ENCODE measurements around the gene TRIM2.
A peak's percentile ranks its signal among the peaks of the same experiment; 100 is the strongest.

TRIM2 gene

DNA sequence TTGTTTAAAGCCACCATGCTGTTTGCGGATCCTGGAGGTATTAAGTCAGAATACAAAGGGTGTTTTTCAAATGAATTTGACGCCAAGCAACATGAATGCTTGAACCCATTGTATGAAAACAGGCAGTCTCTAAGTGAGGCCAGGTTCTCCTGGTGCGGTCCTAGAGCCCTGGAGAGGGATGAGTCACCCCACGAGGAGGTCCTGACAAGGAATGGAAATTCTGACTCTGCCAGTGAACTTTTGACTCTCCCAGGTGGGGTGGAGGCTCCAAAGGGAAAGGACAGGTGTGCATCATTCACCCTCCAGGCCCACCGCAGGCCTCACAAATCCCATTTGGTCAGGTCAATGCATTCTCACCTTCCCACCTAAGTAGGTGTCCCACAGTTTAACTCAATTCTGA is 1.5 kb downstream of the TRIM2 start:
- TF ChIP-seq POLR2A (IDR thresholded peaks at IDR 0.05; ENCODE audit: low read length) (no peak), GATA1 (IDR thresholded peaks at IDR 0.05; ENCODE audit: low read depth, low read length) (no peak)
- no peak for DNase-seq

DNA sequence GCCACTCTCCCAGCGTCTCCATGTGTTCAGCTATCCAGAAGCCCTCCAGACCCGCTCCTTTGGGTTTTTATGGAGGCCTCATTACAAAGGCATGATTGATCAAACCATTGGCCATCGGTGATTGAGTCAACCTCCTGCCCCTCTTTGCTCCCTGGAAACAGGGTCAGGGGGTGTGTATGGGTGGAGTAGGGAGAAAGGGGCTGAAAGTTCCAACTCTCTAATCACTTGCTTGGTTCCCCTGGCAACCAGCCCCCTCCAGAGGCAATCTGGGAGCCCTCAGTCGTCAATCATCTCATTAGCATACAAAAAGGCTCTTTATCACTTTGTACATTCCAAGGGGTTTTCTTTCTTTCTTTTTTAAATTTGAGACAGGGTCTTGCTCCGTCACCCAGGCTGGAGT is 2.3 kb downstream of the TRIM2 start:
- DNase-seq: no peak
- TF ChIP-seq GATA1 (IDR thresholded peaks at IDR 0.05; ENCODE audit: low read depth, low read length) (no peak), POLR2A (IDR thresholded peaks at IDR 0.05; ENCODE audit: low read length) (no peak)

DNA sequence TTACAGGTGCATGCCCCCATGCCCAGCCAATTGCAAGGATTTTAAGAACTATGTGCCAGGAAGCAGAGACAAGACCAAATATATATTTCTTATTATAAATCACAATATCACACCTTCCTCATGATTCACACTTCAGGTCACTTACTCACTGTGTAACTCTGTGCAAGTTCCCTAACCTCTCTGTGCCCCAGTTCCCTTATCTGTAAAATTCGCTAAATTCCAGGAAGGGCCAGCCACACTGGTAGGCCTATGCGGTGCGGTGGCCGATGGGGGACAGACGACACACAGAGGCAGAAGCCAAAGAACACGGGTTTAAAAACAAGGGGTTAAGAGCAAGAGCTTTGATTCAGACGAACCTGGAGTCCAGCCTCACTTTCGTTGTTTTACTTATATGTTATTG is 2.8 kb downstream of the TRIM2 start:
- DNase-seq: no peak
- TF ChIP-seq GATA1 (IDR thresholded peaks at IDR 0.05; ENCODE audit: low read depth, low read length) (no peak), POLR2A (IDR thresholded peaks at IDR 0.05; ENCODE audit: low read length) (no peak)

DNA sequence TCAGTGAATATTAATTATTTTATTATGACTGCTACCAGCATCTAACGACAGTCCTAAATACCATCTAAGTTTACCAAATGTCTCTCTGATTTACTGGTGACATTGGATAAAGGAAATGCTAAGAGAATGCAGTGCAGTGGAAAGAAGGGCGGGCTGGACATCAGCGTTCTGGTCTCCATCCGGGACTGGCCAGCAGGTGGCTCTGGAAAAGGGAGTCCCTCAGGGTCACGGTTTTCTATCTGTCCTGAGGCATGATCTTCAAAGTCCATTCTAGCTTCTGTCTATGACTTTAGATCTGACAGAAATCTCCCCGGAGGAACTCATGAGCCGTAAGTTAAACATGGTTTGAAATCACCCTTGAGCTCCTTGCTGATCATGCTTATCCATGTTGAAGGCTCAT is 3.3 kb downstream of the TRIM2 start:
- peak in 1 of 2 experiments; percentile 14 for DNase-seq
- TF ChIP-seq GATA1 (IDR thresholded peaks at IDR 0.05; ENCODE audit: low read depth, low read length) (no peak), POLR2A (IDR thresholded peaks at IDR 0.05; ENCODE audit: low read length) (no peak)

DNA sequence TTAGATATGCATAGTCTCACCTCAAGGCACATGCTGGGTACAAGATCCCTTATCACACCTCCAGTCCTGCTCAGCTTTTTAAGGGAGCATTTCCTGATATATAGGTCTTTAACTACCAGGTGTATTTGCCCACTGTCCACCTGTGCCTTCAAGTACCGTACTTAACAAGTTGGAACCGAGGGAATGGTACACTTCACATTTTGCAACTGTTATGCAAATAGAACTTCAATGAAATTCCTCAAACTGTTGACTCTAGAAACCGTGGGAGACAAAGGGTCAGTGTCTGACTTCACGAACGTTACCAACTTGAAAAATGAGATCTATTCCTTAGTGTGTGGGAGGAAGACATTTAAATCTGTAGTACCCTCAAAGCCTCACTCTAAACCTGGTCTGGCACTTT is 5.2 kb downstream of the TRIM2 start:
- no peak for DNase-seq
- TF ChIP-seq POLR2A (IDR thresholded peaks at IDR 0.05; ENCODE audit: low read length) (no peak), GATA1 (IDR thresholded peaks at IDR 0.05; ENCODE audit: low read depth, low read length) (no peak)

DNA sequence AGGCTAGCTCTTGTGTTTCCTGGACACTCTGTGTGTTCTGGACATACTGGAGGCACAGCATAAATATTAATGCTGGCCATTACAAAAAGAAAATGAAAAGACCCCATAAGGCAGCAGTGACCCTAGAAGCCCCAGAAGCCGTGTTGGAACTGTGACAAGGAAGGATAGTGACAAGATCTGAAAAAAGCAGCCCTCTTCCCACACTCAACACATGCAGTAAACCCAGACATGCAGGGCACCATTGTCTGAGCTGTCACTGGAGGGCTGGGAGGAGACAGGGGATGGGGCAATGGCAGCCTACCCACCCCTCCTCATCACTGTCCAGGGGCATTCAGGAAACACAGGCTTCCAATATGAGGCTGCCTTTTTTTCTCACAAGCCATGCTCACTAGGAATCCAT is 6.5 kb downstream of the TRIM2 start:
- TF ChIP-seq POLR2A (IDR thresholded peaks at IDR 0.05; ENCODE audit: low read length): no peak
- no peak for TF ChIP-seq GATA1 (IDR thresholded peaks at IDR 0.05; ENCODE audit: low read depth, low read length)
- DNase-seq: no peak

DNA sequence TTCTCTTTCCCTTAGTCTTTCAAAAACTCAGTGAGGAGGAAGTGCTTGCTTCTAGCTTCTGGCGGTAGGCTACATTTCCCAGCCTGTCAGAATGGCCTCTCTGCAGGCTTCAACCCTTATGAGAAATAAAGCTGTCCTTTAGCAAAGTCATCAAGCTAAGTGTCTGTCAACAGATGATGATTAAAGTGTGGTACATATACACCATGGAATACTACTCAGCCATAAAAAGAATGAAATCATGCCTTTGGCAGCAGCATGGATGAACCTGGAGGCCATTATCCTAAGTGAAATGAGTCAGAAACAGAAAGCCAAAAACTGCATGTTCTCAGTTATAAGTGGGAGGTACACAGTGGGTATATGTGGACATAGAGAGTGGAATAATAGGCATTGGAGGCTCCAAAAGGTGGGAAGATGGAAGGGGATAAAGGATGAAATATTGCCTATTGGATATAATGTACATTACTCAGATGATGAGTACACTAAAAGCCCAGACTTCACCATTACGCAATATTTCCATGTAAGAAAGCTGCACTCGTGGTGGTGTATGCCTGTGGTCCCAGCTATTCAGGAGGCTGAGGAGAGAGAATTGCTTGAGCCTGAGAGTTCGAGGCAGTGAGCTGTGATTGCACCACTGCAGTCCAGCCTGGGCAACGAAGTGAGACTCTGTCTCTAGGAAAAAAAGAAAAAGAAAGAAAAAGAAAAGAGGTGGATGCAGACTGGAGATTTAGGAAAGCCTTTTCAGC is 7.9 kb downstream of the TRIM2 start:
- no peak for TF ChIP-seq GATA1 (IDR thresholded peaks at IDR 0.05; ENCODE audit: low read depth, low read length)
- no peak for DNase-seq

DNA sequence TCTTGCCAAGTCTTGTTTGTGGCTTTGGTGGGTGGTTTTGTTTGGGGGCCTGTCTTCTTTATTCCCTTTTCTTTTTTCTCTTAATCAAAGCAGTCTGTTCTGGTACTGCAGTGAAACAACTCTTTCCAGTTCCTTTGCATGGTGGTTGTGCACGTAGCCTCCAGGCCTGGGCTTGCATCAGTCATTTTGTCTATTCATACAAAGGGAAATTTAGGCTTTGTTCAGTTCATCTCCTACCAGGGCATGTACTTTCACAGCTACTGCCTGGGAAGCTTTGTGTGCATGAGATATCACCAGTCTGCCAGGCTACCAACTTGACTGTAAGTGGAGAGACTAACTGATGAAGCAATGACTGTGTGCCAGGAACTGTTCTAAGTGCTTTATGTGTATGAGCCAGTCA is 8.5 kb downstream of the TRIM2 start:
- no peak for DNase-seq
- TF ChIP-seq POLR2A (IDR thresholded peaks at IDR 0.05; ENCODE audit: low read length): no peak
- TF ChIP-seq GATA1 (IDR thresholded peaks at IDR 0.05; ENCODE audit: low read depth, low read length): no peak

DNA sequence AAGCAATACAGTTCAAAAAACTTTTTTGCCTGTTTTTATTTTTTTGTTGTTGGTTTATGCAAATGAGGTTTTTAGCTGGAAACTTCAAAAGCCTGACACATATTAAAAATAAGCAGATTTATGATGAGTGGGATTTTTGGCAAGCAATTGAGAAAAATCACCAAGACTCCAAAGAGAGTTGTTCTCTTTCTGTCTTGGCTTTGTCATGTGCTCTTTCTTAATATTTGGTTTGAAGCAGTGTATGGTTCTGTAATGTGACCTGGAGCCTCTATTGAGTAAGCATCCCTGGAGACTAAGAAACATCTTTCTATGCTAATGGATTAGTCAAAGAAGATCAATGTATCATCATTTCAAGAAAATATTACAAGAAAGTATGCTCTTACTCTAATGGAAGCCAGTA is 11.7 kb downstream of the TRIM2 start:
- DNase-seq: no peak
- TF ChIP-seq GATA1 (IDR thresholded peaks at IDR 0.05; ENCODE audit: low read depth, low read length): no peak
- no peak for TF ChIP-seq POLR2A (IDR thresholded peaks at IDR 0.05; ENCODE audit: low read length)

DNA sequence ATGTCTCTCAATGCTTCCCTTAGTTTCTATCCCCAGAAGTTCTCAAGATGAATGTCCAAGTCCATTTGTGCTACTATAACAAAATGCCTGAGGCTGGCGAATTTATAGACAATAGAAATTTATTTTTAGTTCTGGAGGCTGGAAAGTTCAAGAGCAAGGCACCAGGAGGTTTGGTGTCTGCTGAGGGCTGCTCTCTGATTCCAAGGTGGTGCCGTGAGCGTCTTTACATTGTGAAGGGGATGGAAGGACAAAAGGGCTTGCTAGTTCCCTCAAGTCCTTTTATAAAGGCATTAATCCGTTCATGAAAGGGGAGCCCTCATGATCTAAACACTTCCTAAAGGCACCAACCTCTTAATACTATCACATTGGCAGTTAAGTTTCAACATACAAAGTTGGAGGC is 12.3 kb downstream of the TRIM2 start:
- TF ChIP-seq GATA1 (IDR thresholded peaks at IDR 0.05; ENCODE audit: low read depth, low read length) (no peak), POLR2A (IDR thresholded peaks at IDR 0.05; ENCODE audit: low read length) (no peak)
- no peak for DNase-seq

DNA sequence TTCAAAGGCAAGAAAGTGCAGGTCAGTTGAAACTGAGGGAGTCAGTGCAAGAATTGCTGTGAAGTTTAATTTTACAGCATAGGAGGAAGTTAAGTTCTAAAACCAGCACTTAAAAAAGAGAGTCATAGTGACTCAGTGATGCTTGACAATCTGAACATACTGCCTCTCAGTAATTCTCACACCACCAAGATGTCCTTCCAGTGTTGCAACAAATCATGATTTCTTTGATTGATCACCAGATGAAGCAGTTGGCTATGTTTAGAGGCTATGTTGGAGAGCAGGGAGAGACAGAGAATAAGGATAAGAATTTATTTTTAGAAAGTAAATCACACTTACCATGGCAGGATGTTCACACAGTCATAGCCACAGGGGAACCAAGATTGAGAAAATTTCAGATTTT is 13.2 kb downstream of the TRIM2 start:
- TF ChIP-seq GATA1 (IDR thresholded peaks at IDR 0.05; ENCODE audit: low read depth, low read length): no peak
- TF ChIP-seq POLR2A (IDR thresholded peaks at IDR 0.05; ENCODE audit: low read length): no peak
- DNase-seq: no peak

DNA sequence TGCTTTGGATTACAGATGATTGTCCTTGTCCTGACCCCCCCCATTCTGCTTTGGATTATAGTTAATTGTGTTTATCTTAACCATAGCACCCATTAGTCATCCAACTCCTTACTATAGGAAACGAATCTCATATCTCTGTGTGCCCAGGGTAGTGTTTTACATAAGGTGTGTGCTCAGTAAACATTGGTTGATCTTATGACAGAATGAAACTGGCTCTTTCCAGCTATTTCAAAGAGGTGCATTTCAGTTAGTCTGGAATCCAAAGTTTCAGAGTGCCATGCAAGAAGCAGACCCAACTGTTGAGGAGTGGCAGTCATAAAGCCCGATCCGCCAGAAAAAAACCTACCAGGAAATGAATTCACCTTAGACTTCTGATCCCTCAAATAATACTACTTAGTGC is 14.7 kb downstream of the TRIM2 start:
- TF ChIP-seq GATA1 (IDR thresholded peaks at IDR 0.05; ENCODE audit: low read depth, low read length): no peak
- TF ChIP-seq POLR2A (IDR thresholded peaks at IDR 0.05; ENCODE audit: low read length): no peak
- DNase-seq: no peak

DNA sequence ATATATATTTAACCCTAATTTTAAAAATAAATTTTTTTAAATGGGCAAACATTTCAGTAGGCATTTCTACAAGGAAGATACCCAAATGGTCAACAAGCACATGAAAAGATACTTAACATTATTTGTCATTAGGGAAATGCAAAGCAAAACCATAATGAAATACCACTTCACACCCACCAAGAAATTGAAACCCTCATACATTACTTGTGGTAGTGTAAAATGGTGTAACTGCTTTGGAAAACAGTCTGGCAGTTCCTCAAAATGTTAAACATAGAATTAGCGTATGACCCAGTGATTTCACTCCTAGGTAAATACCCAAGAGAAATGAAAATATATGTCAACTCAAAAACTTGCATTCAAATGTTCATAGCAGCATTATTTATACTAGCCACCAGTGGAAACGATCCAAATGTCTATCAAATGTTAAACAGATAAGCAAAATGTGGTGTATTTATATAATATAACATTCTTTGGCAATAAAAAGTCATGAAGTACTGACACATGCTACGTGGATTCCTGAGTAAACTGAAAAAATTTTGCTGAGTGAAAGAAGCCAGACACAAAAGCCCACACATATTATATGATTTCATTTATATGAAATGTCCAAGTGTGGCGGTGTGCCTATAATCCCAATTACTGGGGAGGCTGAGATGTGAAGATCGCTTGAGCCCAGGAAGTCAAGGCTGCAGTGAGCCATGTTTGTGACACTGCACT is 16.6 kb downstream of the TRIM2 start:
- DNase-seq: no peak
- no peak for TF ChIP-seq POLR2A (IDR thresholded peaks at IDR 0.05; ENCODE audit: low read length)
- TF ChIP-seq GATA1 (IDR thresholded peaks at IDR 0.05; ENCODE audit: low read depth, low read length): no peak

DNA sequence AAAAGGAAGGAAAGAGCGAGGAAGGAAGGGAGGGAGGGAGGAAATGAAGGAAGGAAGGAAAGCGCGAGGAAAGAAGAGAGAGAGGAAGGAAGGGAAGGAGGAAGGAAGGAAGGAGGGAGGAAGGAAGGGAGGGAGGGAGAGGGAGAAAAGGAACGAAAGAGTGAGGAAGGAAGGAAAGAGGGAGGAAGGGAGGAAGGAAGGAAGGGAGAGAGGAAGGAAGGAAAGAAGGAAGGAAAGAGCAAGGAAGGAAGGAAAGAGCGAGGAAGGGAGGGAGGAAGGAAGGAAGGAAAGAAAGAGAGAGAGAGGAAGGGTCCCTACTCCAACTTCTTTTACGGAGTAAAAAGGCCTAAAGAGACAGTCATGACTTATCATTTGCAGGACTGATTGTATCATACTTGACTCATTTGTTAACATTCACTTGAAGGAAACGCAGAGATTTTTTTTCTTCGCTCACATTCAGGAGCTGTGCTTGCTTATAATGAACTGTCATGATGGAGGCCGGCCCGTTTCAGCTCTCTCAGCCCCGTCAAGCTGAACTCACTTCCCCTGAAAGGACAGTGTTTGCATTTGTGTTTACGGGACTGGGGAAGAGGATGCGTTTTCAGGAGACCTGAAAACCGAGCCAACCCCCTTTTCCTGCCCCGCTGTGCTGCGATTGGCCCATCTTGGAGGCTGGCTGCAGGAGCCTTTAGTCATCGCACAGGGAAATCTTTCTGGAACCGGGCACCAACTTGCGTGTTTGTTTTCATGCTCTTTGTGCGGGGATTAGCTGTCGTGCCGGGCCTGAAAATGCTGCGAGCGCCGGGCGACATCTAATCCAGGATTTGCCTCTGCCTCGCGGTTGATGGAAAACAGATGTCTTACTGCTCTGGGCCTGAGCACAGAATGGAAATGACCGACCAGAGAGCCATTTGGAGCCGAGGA is 17.8 kb downstream of the TRIM2 start:
- no peak for DNase-seq
- TF ChIP-seq POLR2A (IDR thresholded peaks at IDR 0.05; ENCODE audit: low read length) (no peak), GATA1 (IDR thresholded peaks at IDR 0.05; ENCODE audit: low read depth, low read length) (no peak)
